GM18909 (cell line): ENCODE measurements around the gene MMS22L.

Experiments
- ATAC-seq: cut with Tn5 transposase; IDR thresholded peaks from one replicate; pipeline ENCODE4 v1.9.1; 2021; ENCODE audit warnings: mild to moderate bottlenecking; ENCODE audit not compliant: unreplicated experiment, poor library complexity

The MMS22L gene

DNA sequence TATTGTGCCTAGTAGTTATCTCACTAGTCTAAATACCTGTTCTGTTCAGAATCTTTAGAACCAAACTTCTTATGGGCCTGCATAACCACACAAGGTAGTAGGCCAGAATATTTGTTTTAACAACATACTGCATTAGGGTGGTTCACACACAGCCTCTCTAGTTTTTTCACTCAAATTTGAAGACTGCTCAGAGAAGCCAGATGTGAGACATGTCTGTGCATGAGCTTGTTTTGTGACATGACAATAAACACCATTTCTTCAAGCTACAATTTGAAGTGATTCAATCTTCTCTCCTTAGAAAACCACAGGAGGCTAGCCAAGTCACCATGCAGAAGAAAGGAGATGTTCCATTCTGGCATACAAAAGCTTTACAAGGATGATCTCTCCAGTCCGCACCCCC is 135.6 kb downstream of the MMS22L start:
- ATAC-seq = no peak

DNA sequence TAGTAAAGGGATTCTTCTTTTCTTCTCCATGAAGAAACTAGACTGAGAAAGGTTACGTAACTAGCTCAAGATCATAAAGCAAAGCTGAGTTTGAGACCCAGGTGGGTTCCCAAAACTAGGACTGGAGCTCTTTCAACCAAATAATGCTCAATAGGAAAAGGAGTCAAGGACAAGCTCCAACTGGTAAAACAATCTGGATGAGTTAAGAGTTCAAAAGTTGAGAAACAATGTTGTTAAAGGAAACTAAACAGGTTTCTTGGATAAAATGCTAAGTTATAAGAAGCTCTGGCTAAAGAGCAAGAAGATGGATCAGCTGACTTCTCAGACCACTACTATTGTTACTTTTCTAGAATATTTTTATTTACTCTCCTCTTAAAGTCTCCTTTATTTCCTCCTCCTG is 137.3 kb downstream of the MMS22L start:
- no peak for ATAC-seq

DNA sequence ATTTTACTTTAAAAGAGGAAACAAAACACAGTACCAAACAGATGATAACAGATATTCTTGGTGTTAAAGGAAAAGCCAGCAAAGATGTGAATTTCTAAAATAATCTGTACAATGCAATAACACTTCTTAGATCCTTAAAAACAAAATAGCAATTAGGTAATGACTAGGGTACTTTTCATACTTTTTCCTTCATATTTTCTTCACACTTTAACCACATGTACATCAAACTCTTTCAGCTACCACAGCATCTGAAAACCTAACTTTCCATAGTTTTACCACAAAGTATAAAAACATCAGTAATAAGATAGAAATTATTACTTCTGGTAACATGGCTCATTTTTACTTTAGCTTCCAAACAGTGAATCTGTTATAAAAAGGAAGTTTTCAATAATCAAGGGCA is 141.3 kb downstream of the MMS22L start:
- ATAC-seq = no peak

DNA sequence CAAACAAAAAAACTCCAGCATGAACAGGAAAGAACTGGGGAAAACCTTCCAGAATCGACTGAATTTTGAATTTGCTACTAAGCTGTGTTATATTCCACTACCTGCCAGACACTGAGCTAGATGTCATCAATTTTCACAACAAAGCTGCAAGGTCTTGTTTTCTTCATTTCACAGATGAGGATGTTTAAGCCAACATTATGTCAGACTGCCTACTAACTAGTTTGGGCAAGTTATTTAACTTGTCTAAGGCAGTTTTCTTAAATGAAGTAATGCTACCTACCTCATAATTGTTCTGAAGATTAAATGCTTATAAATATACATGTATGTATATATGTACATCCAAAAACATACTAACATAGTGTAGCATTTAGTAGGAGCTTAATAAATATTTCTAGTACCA is 144.4 kb downstream of the MMS22L start:
- no peak for ATAC-seq

DNA sequence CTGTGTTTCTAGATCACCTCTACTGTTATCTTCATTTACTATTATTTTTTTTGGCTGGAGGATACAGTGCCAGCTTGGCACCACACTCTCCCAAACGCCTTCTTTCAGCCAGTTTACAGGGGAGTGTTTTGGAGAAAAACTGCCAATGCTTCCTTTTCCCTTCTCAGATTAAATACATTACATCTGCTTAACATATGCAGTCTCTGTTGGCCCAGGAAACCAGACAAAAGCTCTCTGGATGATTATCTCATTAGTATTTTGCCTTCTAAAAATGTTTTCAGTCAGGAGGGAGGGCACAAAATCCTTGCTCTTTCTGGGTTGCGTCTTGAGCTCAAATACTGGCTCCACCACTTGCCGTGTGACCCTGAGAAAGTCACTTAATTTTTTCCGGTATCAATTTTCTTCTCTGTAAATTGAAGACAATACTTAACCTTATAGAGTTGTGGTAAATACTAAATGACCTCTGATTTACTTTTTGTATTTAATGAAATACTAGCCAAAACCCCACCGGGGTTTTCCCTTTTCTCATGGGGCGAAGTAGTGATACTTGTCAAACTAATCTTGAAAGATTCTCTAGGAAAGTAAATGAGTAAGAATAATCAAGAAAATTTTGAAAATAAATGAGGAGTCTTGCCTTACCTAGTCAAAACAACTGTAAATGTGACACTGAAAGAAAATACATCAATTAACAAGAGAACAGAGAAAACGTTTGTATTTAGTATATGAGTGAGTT is 146.2 kb downstream of the MMS22L start:
- peak; percentile 79 for ATAC-seq

DNA sequence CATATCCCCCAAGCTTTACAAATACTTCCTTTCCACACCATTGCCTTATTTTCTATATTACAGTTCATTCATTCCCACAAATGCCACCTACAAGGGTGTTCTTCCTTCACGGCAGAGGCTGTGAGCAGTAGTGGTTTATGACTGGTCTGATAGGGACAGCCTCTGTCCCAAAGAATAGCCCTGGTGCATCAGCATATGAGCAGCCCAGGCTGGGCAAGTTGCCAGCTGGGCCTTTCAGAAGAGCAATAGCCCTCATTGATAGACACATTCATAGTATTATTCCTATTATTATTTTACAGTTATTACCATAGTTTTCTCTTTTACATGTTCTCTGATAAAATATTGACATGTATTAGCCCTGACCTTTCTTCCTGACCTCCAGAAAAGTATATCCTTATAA is 149.9 kb downstream of the MMS22L start:
- ATAC-seq = no peak

DNA sequence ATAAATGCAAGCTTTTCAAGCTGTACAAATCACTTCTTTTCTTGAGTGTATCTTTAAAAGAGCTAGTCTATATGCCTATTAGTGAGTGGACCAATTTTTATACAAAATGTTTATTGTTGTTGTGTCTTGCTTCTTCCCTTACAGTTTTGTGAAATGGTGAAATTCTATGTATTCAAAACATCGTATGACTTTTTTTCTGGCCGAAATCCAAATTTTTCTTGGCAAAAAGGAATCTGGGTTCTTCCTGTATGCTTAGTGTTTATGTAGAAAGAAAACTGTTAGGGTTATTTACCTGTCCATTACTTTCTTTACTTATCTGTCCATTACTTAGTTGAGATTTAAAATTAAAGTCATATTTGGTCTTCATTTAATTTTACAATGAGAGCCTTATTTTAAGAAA is 153.9 kb downstream of the MMS22L start:
- ATAC-seq = no peak

DNA sequence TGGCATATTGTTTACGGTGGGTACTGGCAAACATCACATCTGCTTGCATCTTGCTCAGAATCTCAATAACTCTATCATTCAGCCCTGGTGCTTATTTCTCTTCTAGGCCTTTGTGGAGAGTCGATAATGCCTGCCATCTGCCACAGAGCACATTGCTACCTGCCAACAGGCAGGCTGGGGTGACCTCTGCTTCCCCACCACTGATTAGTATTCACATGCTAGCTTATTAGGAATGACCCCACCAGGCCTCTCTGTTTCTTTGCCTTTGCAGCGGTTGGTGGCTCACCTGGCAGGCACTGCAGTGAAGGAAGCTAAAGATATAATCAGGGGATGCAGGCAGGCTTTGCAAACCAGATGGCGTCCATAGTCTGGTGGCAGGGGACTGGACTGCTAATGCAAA is 154.5 kb downstream of the MMS22L start:
- ATAC-seq = no peak

DNA sequence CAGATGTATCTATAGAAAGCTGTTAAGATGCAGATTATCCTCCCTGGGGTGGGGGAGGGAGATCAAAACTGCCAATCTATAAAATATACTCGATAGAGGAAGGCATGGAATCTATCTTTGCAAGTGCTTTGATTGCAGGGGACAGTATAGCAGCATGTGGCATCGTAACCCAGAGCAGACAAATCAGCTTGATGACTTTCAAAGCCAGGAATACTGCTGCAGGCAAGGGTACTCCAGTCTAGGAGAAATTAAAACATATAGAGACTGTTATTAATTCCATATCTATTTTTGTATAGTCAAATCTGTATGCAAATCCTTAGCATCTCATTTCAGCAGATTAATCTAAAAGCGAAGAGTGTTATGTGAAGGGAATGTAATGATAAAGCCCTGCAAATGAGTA is 159.4 kb downstream of the MMS22L start:
- no peak for ATAC-seq

DNA sequence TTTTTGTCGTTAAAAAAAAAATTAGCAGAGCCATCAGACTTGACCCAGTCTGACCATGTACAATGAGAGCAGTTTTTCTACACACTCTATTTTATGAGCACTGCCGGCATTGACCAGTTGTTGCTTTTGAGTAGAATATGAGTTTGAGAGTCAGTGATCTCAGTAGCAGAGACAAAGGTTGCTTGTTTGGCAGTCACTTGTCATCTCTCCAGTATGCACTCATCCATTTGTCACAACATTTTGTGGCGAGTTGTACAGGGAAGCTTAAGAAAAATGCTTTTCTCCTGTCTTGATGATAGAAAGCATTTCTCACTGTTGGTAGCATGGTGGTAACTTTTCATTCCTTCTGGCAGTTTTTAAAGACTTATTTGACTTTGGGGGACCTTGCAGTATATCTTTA is 159.9 kb downstream of the MMS22L start:
- no peak for ATAC-seq

DNA sequence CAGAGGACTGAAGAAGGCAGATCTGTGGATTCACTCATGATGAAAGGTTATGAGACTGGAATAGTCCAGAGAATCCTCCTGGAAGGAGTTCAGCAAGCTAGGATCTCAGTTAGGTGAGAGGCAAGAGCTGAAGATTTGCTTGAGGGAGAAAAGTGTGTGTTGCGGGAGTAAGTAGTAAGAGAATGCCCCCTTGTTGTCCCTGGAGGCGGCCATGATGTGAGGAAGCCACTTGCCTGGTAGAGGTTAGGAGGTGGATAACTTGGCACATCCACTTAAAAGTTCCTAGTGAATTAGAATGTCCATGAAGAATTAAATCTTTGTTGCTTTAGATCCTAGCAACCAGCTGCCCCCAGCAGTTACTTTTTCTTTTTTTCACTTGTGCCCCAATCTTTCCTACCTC is 162.5 kb downstream of the MMS22L start:
- no peak for ATAC-seq

DNA sequence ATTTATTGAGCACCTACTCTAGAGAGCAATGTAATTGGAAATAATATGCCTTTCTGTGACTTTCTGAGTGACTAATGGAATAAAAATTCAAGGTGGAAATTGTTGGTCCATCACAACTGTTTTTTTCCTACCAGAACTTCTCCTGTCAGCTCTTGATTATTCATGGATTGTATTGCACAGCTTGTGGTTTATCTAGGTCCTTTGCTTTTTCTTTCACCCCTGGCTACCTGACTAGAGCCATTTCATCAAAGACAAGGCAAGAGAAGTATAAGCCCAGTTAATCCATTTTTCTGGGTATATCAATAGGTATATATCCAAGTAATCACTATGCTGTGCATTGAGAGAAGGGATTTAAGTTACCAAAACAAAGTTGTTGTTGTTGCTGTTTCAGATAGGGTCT is 168.4 kb downstream of the MMS22L start:
- no peak for ATAC-seq

DNA sequence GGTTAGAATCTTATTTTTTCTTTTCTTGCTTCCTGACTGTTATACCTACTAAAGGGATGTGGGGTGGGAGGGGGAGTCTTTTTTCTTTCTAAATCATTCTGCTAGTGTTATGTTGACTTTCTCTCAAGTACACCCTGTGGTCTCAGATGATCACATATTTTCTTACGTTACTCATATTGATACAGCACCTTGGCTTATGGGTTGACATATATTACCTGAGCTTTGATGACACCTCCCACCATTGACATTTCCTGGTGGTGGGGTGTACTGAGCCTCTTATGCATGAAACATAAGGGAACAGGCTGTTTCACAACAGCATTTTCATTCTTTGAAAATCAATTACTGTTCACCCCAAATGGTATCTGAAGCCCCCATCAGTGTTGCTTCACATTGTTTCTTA is 169.8 kb downstream of the MMS22L start:
- ATAC-seq = no peak

DNA sequence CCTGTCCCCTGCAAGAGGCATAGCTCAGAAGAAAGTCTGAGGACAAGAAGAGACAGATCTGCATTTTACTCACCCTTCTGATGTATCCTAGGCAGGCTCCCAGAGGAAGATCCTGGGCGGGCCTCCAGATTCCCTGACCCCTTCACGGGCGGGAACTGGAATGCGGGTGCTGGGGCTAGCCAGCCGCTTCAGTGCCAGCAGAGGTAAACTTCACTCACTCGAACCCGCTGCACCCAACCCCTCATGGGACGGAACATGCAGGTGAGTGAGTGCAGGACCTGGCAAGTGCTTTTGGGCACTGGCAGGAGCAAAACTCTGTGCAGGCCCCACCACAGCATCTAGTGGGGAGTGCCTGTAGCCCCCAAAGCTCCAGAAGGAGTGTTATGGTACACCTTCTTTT is 171.8 kb downstream of the MMS22L start:
- ATAC-seq = no peak

DNA sequence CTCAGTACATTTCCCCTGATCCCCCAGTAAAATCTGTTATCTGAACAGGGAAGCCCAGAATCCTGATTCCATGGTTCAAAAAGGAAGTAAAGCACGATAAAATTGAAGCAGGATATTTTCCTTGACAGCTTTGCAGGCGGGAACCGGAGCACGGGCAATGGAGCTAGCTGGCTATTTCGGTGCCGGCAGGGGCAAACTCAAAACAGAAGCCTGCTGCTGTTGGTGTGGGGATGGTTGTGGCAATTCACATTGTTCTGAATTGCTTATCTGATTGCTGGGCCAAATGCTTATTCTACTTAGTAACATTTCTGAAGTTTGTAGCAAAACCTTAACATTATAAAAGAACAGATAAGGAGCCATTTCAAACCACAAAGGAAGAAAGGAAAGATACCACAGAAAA is 172.4 kb downstream of the MMS22L start:
- ATAC-seq = peak; percentile 34

DNA sequence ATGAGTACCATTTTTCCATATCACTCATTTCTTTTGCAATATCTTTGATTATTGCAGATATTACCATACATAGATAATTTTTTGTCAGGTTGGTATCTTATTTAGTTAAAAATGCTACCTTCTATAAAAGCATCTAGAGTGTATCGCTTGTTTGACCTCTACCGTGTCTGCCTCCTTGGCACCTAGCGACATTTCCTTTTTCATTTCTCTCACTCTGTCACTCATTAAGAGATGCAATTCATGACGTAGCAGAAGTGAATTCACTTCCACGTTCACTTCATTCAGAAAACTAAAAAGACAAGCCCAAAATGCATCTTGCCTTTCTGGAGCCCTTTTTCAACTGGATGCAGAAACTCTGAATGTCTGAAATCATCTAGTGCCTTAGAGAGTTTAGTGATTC is 172.9 kb downstream of the MMS22L start:
- peak; percentile 69 for ATAC-seq

DNA sequence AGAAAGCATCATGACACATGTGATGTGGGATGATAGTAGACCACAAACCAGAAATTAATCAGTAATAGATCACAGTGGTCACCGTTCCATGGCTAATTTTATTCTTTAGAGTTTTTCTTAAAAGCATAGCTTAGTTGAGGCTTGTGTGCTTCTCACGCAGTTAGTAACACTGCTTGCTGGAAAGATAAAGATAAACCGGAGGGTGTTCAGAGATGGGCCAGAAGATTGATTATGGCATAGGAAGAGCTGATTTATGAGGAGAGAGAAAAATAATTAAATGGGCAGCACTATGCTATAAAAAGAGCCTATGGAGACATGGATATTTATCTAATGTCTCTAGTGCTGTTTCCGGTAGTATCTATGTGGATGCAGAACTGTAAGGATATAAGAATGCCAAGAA is 173.6 kb downstream of the MMS22L start:
- ATAC-seq = no peak

DNA sequence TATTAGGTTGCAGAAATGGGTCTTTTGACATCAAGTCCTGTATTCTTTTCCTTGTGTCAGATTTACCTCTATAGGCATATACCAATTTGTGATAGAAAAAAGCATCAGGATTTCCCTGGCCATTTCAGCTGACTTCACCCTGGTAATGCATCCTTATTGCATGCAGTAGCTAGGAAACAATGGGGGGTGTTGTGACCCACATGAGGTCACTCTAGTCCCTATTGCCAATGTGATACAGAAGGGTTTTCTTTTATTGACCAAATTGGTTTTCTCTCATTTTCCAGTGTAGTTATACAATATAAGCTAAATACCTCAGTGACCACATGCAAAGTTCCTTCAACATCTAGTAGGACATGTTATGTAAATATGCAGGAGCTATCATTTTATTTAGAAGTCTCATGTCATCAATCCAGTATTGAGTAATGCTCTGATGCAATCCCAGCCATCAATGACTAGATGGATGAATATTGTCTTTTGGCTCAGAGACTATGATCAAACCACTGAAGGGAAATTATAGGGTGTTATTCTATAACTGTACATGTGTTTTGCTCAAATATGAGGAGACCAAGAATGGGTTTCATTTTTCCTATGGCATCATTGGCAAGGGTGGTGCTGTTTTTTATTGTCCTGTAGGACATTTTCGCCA is 180.7 kb downstream of the MMS22L start:
- ATAC-seq = no peak

DNA sequence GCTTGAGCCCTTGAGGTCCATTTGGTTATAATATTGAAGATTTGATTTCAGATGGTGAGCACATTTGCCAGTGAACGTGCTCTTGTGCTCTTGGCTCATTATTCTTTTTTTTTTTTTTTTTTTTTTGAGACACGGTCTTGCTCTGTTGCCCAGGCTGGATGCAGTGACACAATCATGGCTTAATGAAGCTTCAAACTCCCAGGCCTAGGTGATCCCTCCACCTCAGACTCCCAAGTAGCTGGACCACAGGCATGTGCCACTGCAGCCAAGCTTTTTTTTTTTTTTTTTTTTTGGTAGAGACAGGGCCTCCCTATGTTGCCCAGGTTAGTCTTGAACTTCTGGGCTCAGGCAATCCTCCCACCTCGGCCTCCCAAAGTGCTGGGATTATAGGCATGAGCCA is 182.3 kb downstream of the MMS22L start:
- ATAC-seq = no peak

DNA sequence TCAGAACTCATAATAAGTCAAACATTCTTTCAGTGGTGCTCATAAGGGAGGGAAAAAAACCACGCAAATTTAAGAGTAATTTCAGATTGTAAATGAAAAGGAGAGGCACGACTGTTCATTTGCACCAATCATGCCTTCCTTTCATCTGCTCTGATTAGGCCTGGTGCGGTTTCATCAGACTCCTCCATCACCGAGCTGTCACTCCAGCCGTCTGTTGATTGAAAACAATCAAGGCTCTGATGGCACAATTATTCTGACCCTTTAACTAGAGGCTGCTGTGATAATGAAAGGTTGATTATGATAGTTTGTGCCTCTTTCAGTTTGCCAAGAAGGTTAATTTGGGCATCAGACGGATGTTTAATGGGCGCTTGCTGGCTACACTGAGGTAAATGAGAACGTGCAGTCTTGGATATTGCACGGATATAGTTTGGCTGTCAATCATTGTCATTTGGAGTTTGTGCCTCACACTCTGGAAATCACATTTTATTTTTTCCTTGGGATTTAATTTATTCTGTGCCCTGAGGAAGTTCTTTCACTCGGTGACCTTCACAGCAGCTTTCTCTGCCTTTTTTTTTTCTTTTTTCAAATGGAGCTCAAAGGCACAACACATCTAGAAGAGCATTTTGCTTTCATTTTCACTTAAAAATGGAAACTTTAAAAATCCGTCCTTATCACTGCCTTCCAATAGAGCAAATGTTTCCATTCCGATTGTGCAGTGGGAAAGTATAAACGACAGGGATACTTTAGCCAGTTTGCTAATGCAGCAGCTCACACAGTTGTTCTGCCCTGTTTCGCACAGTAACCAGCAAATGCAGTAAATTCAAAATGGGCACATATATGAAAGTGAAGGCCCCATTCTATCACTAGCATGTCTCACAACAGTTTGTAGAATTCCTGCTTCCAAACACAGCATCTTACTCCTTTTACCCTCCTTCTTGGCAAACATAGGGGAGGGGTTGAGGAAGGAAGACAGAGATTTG is 185.7 kb downstream of the MMS22L start:
- ATAC-seq = no peak

DNA sequence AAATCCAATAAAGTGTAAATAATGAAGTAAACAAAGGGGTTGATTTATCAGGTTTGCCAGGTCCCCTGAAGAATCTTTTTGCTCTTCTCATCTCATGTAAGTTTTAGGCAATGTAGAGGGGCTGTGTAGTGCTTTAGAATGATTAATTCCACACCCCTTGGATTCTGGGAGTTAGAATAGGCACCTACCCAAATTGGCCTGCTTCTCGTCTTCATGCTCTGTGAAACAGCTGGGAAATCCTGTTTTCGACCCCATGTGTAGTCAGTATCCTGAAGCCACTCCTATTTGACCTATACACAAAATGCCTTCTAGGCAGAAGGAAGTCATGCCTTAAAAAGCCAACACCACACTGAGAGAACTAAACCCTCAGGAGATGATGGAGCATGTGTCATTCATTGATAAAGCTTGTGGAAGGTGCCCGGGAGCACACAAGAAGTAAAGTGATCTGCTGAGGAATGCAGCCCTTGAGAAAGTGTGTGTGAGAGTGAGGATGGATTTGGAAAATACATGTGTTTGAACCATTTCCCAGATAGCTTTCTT is 187.6 kb downstream of the MMS22L start:
- ATAC-seq = no peak
